Vagina (tissue), 2 donors: ENCODE measurements around the gene CD300E. TPM values are rescaled to one million over a fixed set of nuclear protein-coding genes. Genes with fewer than 3 reads are reported as not detected.

Experiments used
- DNase-seq, 2 donors: peaks; one replicate each; pipeline ENCODE4 v3.0.0-alpha.2; 2017; ENCODE audit errors: extremely low spot score in 2 of 2
- H3K27ac ChIP-seq: fragments of 200-600 bp; sonication (generic); one replicate; pipeline ENCODE4 v1.5.1; 2019
- H3K27me3 ChIP-seq: fragments of 200-600 bp; sonication (generic); one replicate; pipeline ENCODE4 v1.5.1; 2019
- H3K36me3 ChIP-seq, 2 donors: fragments of 200-600 bp; sonication (generic); one replicate each; pipeline ENCODE4 v1.5.1; 2017 to 2019
- H3K4me1 ChIP-seq: fragments of 200-600 bp; sonication (generic); one replicate; pipeline ENCODE4 v1.5.1; 2019
- H3K4me3 ChIP-seq, 2 donors: fragments of 200-600 bp; sonication (generic); 1 replicate in 1 of 2; 2 replicates in 1 of 2; pipeline ENCODE4 v1.5.1; 2016 to 2019
- H3K9me3 ChIP-seq: fragments of 200-600 bp; sonication (generic); one replicate; pipeline ENCODE4 v1.5.1; 2019
- POLR2A ChIP-seq, 2 donors: fragments of 450-650 bp; IDR thresholded peaks; one replicate each; pipeline ENCODE4 v1.6.1; 2017; ENCODE audit warnings: antibody characterized with exemption in 2 of 2, mild to moderate bottlenecking in 2 of 2, moderate library complexity in 2 of 2
- POLR2AphosphoS5 ChIP-seq, 2 donors: sonication (generic); formaldehyde crosslinking; IDR thresholded peaks; one replicate each; pipeline ENCODE4 v1.9.0; 2017; ENCODE audit warnings: antibody characterized with exemption in 2 of 2, mild to moderate bottlenecking in 2 of 2, low read depth in 1 of 2; ENCODE audit not compliant: insufficient read depth in 1 of 2
- intact Hi-C: fragments of 100-400 bp; cut with DNase I; formaldehyde crosslinking; loops from one replicate; pipeline ENCODE4 v1.15.1; 2023
- total RNA-seq: library from RNA; depleted of rRNA; stranded (reverse); fragments of >200 nt; gene quantifications from one replicate; pipeline ENCODE4 v1.2.3, GENCODE V29; 2016
- TF ChIP-seq, protein P1 (sequence below), 3 experiments: fragments of 450-650 bp in 2 of 3; fragments of 200-600 bp in 1 of 3; sonication (generic) in 1 of 3; IDR thresholded peaks; one replicate each; pipeline ENCODE4 v1.5.1; 2017 to 2019; ENCODE audit warnings: antibody characterized with exemption in 3 of 3, mild to moderate bottlenecking in 2 of 3, moderate library complexity in 2 of 3

The CD300E gene
- total RNA-seq, 1 donor from 2014 or later, result 0.98 TPM

GRCh38 chr17:74642556-74642955, 19.0 kb upstream of the CD300E start:
- Histone ChIP-seq H3K36me3 (no peaks in the 10 kb centered on the region), H3K27ac (no peak overlapping the region), H3K4me1 (no peaks in the 10 kb centered on the region), H3K4me3 (no peak overlapping the region), H3K27me3 (no peaks in the 10 kb centered on the region), H3K9me3 (no peaks in the 10 kb centered on the region)
- no peak for DNase-seq
- intact Hi-C loops, result no loop called here
- no peak for TF ChIP-seq POLR2A (IDR thresholded peaks at IDR 0.05)
- no peak for TF ChIP-seq POLR2AphosphoS5 (IDR thresholded peaks at IDR 0.05; ENCODE audit: insufficient read depth in 1 of 2, low read depth in 1 of 2)

DNA sequence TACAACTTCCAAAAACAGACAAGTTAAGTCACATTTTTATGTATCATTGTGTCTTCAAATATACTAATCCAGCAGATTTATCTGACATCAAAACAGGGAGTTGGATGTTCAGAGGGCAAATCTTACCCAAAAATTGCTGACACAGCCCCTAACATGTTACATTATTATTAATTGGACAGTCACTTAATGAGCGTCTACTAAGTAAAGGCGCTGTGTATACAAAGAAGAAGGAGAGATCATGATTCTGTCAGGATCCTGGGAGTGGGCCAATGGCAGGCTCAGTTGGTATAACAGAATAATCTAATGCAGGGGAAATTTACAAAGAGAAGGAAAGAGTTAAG, 18.4 kb upstream of the CD300E start:
- Histone ChIP-seq H3K27ac (no peak overlapping the region), H3K9me3 (no peaks in the 10 kb centered on the region), H3K36me3 (no peaks in the 10 kb centered on the region), H3K27me3 (no peaks in the 10 kb centered on the region), H3K4me3 (no peak overlapping the region), H3K4me1 (no peaks in the 10 kb centered on the region)
- intact Hi-C loops, result loop anchor here (2.0 kb wide), 1 partner anchor 67 kb away; no protein-coding TSS in a partner anchor
- no peak for DNase-seq
- TF ChIP-seq POLR2A (IDR thresholded peaks at IDR 0.05) (no peak), POLR2AphosphoS5 (IDR thresholded peaks at IDR 0.05; ENCODE audit: insufficient read depth in 1 of 2, low read depth in 1 of 2) (no peak)
- TF ChIP-seq, protein P1, sequence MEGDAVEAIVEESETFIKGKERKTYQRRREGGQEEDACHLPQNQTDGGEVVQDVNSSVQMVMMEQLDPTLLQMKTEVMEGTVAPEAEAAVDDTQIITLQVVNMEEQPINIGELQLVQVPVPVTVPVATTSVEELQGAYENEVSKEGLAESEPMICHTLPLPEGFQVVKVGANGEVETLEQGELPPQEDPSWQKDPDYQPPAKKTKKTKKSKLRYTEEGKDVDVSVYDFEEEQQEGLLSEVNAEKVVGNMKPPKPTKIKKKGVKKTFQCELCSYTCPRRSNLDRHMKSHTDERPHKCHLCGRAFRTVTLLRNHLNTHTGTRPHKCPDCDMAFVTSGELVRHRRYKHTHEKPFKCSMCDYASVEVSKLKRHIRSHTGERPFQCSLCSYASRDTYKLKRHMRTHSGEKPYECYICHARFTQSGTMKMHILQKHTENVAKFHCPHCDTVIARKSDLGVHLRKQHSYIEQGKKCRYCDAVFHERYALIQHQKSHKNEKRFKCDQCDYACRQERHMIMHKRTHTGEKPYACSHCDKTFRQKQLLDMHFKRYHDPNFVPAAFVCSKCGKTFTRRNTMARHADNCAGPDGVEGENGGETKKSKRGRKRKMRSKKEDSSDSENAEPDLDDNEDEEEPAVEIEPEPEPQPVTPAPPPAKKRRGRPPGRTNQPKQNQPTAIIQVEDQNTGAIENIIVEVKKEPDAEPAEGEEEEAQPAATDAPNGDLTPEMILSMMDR (IDR thresholded peaks at IDR 0.05), result no peak

- H3K9me3 ChIP-seq, result no peaks in the 10 kb centered on the region
- no peaks in the 10 kb centered on the region for H3K36me3 ChIP-seq
- intact Hi-C loops, result loop anchor here (2.0 kb wide), 1 partner anchor 67 kb away; no protein-coding TSS in a partner anchor
- H3K27me3 ChIP-seq, result no peaks in the 10 kb centered on the region
- DNase-seq, result no peak
- H3K27ac ChIP-seq, result no peak overlapping the region
- no peak overlapping the region for H3K4me3 ChIP-seq
- H3K4me1 ChIP-seq, result no peaks in the 10 kb centered on the region
- no peak for TF ChIP-seq POLR2A (IDR thresholded peaks at IDR 0.05)
- no peak for TF ChIP-seq POLR2AphosphoS5 (IDR thresholded peaks at IDR 0.05; ENCODE audit: insufficient read depth in 1 of 2, low read depth in 1 of 2)
- TF ChIP-seq, protein P1 (IDR thresholded peaks at IDR 0.05), result no peak
Observed at GRCh38 chr17:74641224-74641957, 17.9 kb upstream of the CD300E start.

DNA sequence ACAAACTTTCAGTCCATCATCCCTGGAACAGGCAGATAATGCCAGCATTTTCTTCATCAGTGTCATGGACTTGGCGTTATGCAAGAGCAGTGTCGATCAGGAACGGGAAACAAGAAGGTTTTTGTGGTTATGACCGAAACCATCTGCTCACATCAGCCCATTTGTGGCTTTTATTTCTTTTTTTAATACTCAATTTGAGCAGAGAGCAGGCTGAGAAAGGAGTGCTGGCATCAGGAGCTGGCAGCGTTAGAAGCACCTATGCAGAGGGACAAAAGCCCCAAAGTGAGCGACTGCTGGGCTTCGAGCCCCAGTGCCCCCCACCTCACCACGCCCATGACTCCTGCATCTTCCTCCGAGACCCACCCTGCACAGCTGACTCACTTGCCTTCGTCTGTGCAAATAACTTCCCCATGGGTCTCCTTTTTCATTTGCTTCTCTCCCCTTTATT, 16.2 kb upstream of the CD300E start:
- H3K36me3 ChIP-seq, result no peaks in the 10 kb centered on the region
- no peak overlapping the region for H3K4me3 ChIP-seq
- no peaks in the 10 kb centered on the region for H3K27me3 ChIP-seq
- no peaks in the 10 kb centered on the region for H3K9me3 ChIP-seq
- intact Hi-C loops, result loop anchor here (2.0 kb wide), 1 partner anchor 69 kb away; no protein-coding TSS in a partner anchor
- TF ChIP-seq, protein P1 (IDR thresholded peaks at IDR 0.05), result no peak
- TF ChIP-seq POLR2A (IDR thresholded peaks at IDR 0.05), result no peak
- no peak overlapping the region for H3K27ac ChIP-seq
- H3K4me1 ChIP-seq, result no peaks in the 10 kb centered on the region
- DNase-seq, result no peak

- no peak for DNase-seq
- Histone ChIP-seq H3K4me3 (no peak overlapping the region), H3K27ac (no peak overlapping the region), H3K36me3 (no peaks in the 10 kb centered on the region), H3K27me3 (no peaks in the 10 kb centered on the region), H3K4me1 (no peaks in the 10 kb centered on the region), H3K9me3 (no peaks in the 10 kb centered on the region)
- intact Hi-C loops, result no loop called here
- TF ChIP-seq POLR2AphosphoS5 (IDR thresholded peaks at IDR 0.05; ENCODE audit: insufficient read depth in 1 of 2, low read depth in 1 of 2), result no peak
- TF ChIP-seq, protein P1 (IDR thresholded peaks at IDR 0.05), result no peak
- TF ChIP-seq POLR2A (IDR thresholded peaks at IDR 0.05), result no peak
Observed at GRCh38 chr17:74637926-74638325, 14.4 kb upstream of the CD300E start.
